SJCRH30 (cell line): ENCODE results near the gene P3H3. TPM values are rescaled to one million over a fixed set of nuclear protein-coding genes. Genes with fewer than 3 reads are reported as not detected.
A peak's percentile ranks its signal among the peaks of the same experiment; 100 is the strongest.
"Not testable (repeated sequence)": the region's sequence is repeated elsewhere in the genome, so short reads cannot be mapped to it uniquely, and the experiment has no call there.

Experiments used
- DNase-seq, 2 experiments: peaks; one replicate each; pipeline ENCODE4 v3.0.0-alpha.2; 2015 to 2020
- H3K27ac ChIP-seq: fragments of 250-450 bp; sonication (Bioruptor Pico); 2 replicates; pipeline ENCODE4 v1.5.1; 2020; ENCODE audit warnings: mild to moderate bottlenecking, moderate library complexity
- H3K27me3 ChIP-seq: fragments of 250-450 bp; sonication (Bioruptor Pico); 2 replicates; pipeline ENCODE4 v1.5.1; 2020; ENCODE audit warnings: mild to moderate bottlenecking, moderate library complexity
- H3K36me3 ChIP-seq: fragments of 250-450 bp; sonication (Bioruptor Pico); 2 replicates; pipeline ENCODE4 v1.5.1; 2020; ENCODE audit warnings: mild to moderate bottlenecking, moderate library complexity
- H3K4me1 ChIP-seq: fragments of 250-450 bp; sonication (Bioruptor Pico); 2 replicates; pipeline ENCODE4 v1.5.1; 2020; ENCODE audit warnings: mild to moderate bottlenecking, moderate library complexity
- H3K4me3 ChIP-seq: fragments of 250-450 bp; sonication (Bioruptor Pico); 2 replicates; pipeline ENCODE4 v1.5.1; 2020; ENCODE audit warnings: mild to moderate bottlenecking, moderate library complexity
- H3K9me3 ChIP-seq: fragments of 250-450 bp; sonication (Bioruptor Pico); replicated peaks from 2 replicates; pipeline ENCODE4 v1.5.1; 2020; ENCODE audit warnings: mild to moderate bottlenecking, moderate library complexity
- total RNA-seq: library from RNA; depleted of rRNA; stranded (reverse); fragments of >200 nt; shearing (Covaris generic); gene quantifications from 2 replicates; pipeline ENCODE4 v1.2.3, GENCODE V29; 2014

P3H3 gene
- total RNA-seq, 1 experiment from 2014 or later, result 19.3 TPM

DNA sequence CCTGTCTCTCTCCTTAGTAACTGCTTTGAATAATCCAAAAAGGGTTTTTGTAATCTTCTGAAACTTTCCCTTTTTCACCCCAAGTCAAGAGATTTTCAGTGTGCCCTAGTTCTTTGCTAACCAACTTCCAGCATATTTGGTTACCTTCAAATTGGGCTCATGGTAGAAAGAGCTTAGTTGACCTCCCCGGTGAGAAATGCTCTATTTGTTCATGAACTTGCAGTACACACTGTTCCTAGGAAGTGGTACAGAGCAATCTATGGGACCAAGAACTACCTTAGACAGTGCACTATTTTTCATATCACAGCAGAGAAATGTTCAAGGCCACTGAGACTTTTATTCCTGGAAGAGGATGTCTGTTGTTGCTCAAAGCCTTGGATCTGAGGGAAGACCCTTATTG lies 25.4 kb downstream of the P3H3 start:
- DNase-seq, result no peak
- Histone ChIP-seq H3K27me3 (no peaks in the 10 kb centered on the region), H3K9me3 (no peaks in the 10 kb centered on the region), H3K4me3 (no peak overlapping the region; the same call in 1 of the 2 replicates), H3K36me3 (peaks cover 30% of the 10 kb centered on the region), H3K27ac (no peak overlapping the region), H3K4me1 (peaks cover 8% of the 10 kb centered on the region)

DNA sequence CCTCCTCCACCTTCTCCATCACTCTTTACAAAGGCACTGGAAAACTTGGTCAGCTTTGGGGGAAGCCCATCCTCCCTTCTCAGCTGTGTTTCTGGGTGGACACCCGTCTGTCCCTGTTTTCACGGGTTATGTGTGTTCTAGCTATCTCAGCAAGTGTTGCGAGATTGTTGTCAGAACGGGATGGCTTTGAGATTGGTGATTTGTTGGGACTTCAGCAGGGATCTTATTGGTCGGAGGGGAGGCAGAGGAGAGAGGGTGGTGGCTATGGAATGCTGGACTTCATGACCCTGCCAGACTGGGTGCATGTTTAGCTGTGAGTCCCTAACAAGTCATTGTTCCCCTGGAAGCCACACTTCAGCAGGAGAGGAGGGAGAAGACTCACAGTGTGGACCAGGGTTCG lies 25.8 kb downstream of the P3H3 start:
- no peak for DNase-seq
- no peaks in the 10 kb centered on the region for H3K9me3 ChIP-seq

GRCh38 chr12:6855322-6855721 lies 27.1 kb downstream of the P3H3 start:
- DNase-seq, result no peak
- Histone ChIP-seq H3K4me3 (no peak overlapping the region), H3K4me1 (peaks cover 8% of the 10 kb centered on the region), H3K36me3 (peaks cover 25% of the 10 kb centered on the region), H3K27me3 (no peaks in the 10 kb centered on the region), H3K9me3 (no peaks in the 10 kb centered on the region), H3K27ac (no peak overlapping the region)

More for the DNA sequence above, 25.8 kb downstream of the P3H3 start:
- Histone ChIP-seq H3K4me1 (peaks cover 8% of the 10 kb centered on the region), H3K27me3 (no peaks in the 10 kb centered on the region), H3K4me3 (no peak overlapping the region), H3K36me3 (peaks cover 30% of the 10 kb centered on the region), H3K27ac (no peak overlapping the region)

- Histone ChIP-seq H3K4me3 (no peak overlapping the region), H3K27me3 (no peaks in the 10 kb centered on the region), H3K4me1 (no peaks in the 10 kb centered on the region), H3K27ac (no peak overlapping the region), H3K36me3 (peaks cover 52% of the 10 kb centered on the region), H3K9me3 (no peaks in the 10 kb centered on the region)
- no peak for DNase-seq
Measured at GRCh38 chr12:6858799-6859198, 30.6 kb downstream of the P3H3 start.

- Histone ChIP-seq H3K4me3 (no peak overlapping the region), H3K36me3 (peaks cover 55% of the 10 kb centered on the region), H3K9me3 (no peaks in the 10 kb centered on the region), H3K27me3 (no peaks in the 10 kb centered on the region), H3K27ac (no peak overlapping the region), H3K4me1 (no peaks in the 10 kb centered on the region)
- no peak for DNase-seq
Measured at GRCh38 chr12:6860116-6860515, 31.9 kb downstream of the P3H3 start.

- Histone ChIP-seq H3K9me3 (no peaks in the 10 kb centered on the region), H3K27ac (no peak overlapping the region), H3K36me3 (peaks cover 59% of the 10 kb centered on the region), H3K4me1 (no peaks in the 10 kb centered on the region), H3K4me3 (no peak overlapping the region), H3K27me3 (no peaks in the 10 kb centered on the region)
- no peak for DNase-seq
Measured at GRCh38 chr12:6860942-6861341, 32.7 kb downstream of the P3H3 start.

DNA sequence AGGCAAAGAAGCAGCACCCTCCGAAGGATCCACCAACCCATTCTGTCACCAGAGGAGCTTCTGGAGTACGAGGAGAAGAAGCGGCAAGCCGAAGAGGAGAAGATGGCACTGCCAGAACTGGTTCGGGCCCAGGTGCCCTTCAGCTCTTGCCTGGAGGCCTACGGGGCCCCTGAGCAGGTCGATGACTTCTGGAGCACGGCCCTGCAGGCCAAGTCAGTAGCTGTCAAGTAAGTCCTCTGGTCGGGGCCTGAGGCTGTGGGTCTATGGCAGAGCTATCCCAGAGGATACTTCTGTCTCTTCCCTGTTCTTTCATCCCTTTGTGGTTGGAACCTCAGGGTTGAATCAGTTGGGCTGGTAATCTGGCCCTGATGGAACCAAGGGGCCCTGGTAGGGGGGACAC lies 33.2 kb downstream of the P3H3 start:
- H3K9me3 ChIP-seq, result no peaks in the 10 kb centered on the region
- H3K4me3 ChIP-seq, result no peak overlapping the region
- H3K27me3 ChIP-seq, result no peaks in the 10 kb centered on the region
- H3K27ac ChIP-seq, result no peak overlapping the region
- H3K36me3 ChIP-seq, result peaks cover 60% of the 10 kb centered on the region
- no peak for DNase-seq
- H3K4me1 ChIP-seq, result no peaks in the 10 kb centered on the region; the same call in 1 of the 2 replicates

DNA sequence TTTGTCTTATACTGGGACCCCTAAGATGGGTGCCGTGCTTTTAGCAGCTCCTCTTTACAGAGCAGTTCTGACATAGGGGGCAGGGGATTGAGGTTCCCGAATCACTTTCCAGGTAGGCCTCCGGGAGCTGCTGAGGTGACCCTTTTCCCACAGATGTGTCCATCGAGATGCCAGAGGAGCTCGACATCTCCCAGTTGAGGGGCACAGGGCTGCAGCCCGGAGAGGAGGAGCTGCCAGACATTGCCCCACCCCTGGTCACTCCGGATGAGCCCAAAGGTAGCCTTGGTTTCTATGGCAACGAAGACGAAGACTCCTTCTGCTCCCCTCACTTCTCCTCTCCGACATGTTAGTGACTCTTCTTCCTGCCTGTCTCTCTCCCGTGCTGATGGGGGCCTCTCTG lies 34.8 kb downstream of the P3H3 start:
- Histone ChIP-seq H3K27ac (no peak overlapping the region), H3K36me3 (peaks cover 44% of the 10 kb centered on the region), H3K9me3 (no peaks in the 10 kb centered on the region), H3K27me3 (no peaks in the 10 kb centered on the region), H3K4me1 (peaks cover 3% of the 10 kb centered on the region; the same call in 1 of the 2 replicates), H3K4me3 (no peak overlapping the region)
- DNase-seq, result no peak

- no peak for DNase-seq
- H3K36me3 ChIP-seq, result peaks cover 39% of the 10 kb centered on the region
Measured at GRCh38 chr12:6863586-6864321, 35.5 kb downstream of the P3H3 start.

DNA sequence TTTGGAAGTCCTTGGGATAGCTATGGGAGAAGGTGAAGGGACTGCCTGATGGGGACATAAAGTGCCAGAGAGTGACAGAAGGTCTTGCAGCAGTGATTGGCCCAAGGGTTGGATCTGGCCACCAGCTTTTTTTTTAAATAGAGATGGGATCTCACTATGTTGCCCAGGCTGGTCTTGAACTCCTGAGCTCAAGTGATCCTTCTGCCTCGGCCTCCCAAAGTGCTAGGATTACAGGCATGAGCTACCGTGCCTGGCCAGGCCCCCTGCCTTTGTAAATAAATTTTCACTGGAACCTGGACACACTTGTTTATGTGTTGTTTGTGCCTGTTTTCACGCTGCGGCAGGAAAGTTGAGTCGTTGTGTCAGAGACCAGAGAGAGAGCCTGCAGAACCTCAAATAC lies 37.1 kb downstream of the P3H3 start:
- H3K27me3 ChIP-seq, H3K9me3 ChIP-seq, H3K27ac ChIP-seq, H3K4me3 ChIP-seq, DNase-seq: not testable (repeated sequence)
- Histone ChIP-seq H3K4me1 (peaks cover 12% of the 10 kb centered on the region; the same call in 1 of the 2 replicates), H3K36me3 (peaks cover 51% of the 10 kb centered on the region)

More at GRCh38 chr12:6863586-6864321, 35.5 kb downstream of the P3H3 start:
- Histone ChIP-seq H3K27me3 (no peaks in the 10 kb centered on the region), H3K4me3 (no peak overlapping the region), H3K4me1 (peaks cover 4% of the 10 kb centered on the region; the same call in 1 of the 2 replicates), H3K9me3 (no peaks in the 10 kb centered on the region), H3K27ac (no peak overlapping the region)

DNA sequence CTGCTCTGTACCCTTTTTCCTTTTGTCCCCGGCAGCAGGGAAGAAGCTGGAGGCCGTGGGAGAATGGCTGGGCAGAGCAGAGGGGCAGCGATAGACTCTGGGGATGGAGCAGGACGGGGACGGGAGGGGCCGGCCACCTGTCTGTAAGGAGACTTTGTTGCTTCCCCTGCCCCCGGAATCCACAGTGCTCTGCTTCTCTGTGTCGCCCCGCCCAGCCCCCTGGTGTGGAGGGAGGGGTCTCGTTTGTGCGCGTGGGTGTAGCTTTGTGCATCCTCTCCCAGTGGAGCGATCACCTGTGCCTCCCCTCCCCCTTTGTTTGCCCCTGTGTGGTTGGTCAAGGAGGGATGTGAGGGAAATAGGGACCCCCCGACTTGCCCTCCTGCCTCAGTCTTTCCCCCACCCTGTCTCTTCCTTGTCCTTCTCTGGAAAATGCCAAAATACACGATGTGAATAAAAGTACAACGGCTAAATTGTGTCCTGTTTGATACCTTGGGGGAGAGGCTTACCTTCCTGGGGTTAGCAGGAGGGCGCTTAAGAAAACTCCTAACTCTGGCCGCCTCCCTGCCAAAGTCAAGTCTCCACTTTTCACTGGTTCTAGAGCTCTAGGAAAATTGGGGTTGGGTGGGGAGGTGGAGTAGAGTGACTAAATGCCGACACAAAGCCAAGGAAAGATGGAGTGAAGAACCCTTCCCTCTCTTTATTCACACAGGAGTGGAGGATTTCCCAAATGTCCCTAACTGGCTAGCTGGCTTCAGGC lies 38.1 kb downstream of the P3H3 start:
- Histone ChIP-seq H3K4me3 (peak overlapping the region; percentile 100; the same call in 1 of the 2 replicates), H3K27me3 (no peaks in the 10 kb centered on the region), H3K4me1 (peaks cover 12% of the 10 kb centered on the region; the same call in 1 of the 2 replicates), H3K9me3 (no peaks in the 10 kb centered on the region), H3K27ac (no peak overlapping the region), H3K36me3 (peaks cover 49% of the 10 kb centered on the region)
- no peak for DNase-seq

GRCh38 chr12:6866920-6867412 lies 38.8 kb downstream of the P3H3 start:
- H3K4me3 ChIP-seq, result peak overlapping the region; percentile 100
- H3K4me1 ChIP-seq, result peaks cover 12% of the 10 kb centered on the region; the same call in 1 of the 2 replicates
- peaks cover 47% of the 10 kb centered on the region for H3K36me3 ChIP-seq
- no peaks in the 10 kb centered on the region for H3K9me3 ChIP-seq
- H3K27ac ChIP-seq, result peak overlapping the region; percentile 95; the same call in 1 of the 2 replicates
- DNase-seq, result no peak
- H3K27me3 ChIP-seq, result no peaks in the 10 kb centered on the region

GRCh38 chr12:6867413-6868210 lies 39.4 kb downstream of the P3H3 start, which contains the start of gene TPI1:
Gene TPI1 (plus strand): TSS chr12:6867531. CDS start chr12:6867567, 36 bp downstream.
- H3K4me3 ChIP-seq, result peak within 1 kb of the TSS; percentile 100
- H3K27ac ChIP-seq, result peak within 1 kb of the TSS; percentile 95
- DNase-seq, result peak; percentile 81 to 86
- peaks cover 43% of the 10 kb centered on the region for H3K36me3 ChIP-seq
- H3K4me1 ChIP-seq, result peaks cover 12% of the 10 kb centered on the region; the same call in 1 of the 2 replicates
- H3K27me3 ChIP-seq, result no peaks in the 10 kb centered on the region
- no peaks in the 10 kb centered on the region for H3K9me3 ChIP-seq
